Lower leg skin (tissue), 3 donors: Measurements from ENCODE around the gene PNPLA6.

ENCODE experiments used
- CTCF ChIP-seq, 3 donors: fragments of 450-650 bp; IDR thresholded peaks; one replicate each; pipeline ENCODE4 v1.5.1; 2016; ENCODE audit warnings: antibody characterized with exemption in 3 of 3, mild to moderate bottlenecking in 3 of 3, moderate library complexity in 2 of 3
- POLR2A ChIP-seq, 2 donors: fragments of 450-650 bp; IDR thresholded peaks; one replicate each; pipeline ENCODE4 v1.6.1; 2016 to 2017; ENCODE audit warnings: antibody characterized with exemption in 2 of 2, mild to moderate bottlenecking in 1 of 2, moderate library complexity in 1 of 2

- no peak for TF ChIP-seq CTCF (IDR thresholded peaks at IDR 0.05)
- no peak for TF ChIP-seq POLR2A (IDR thresholded peaks at IDR 0.05)
Observed at GRCh38 chr19:7603919-7604318, 68.4 kb downstream of the PNPLA6 start.
